ENCODE results near the gene TBC1D22A.
A peak's percentile ranks its signal among the peaks of the same experiment; 100 is the strongest.

TBC1D22A gene

DNA sequence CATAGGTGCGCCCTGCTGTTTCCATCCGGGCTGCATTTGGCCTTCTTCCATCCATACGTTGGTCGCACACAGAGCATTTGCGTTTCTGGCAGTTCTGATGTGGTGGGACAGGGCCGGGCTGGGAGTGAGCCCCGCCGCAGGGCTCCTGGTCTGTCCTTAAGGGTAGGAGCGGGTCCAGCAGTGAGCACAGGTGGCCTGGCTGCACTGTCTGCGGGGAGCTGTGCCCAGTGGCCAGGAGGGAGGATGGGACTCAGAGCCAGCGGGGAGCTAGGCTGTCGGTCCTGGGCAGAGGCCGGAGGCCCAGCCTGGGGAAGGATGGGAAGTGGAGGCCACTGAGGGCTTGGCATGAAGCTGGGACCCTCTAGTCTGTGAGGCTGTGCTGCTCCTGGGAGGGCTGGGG is 385.1 kb downstream of the TBC1D22A start:
- no peak for DNase-seq

DNA sequence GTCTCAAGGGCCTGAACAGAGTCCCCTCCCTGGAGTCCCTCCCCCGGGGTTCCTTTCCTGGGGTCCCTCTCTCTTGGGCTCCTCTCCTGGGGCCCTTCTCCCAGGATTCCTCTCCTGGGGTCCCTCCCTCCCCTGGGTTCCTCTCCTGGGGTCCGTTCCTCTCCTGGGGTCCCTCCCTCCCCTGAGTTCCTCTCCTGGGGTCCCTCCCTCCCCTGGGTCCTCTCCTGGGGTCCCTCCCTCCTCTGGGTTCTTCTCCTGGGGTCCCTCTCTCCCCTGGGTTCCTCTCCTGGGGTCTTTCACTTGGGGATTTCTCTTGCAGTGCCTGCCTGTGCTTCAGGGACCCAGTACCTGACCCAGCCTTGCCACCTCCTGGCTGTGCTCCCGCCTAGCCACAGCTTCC is 386.1 kb downstream of the TBC1D22A start:
- DNase-seq: no peak

DNA sequence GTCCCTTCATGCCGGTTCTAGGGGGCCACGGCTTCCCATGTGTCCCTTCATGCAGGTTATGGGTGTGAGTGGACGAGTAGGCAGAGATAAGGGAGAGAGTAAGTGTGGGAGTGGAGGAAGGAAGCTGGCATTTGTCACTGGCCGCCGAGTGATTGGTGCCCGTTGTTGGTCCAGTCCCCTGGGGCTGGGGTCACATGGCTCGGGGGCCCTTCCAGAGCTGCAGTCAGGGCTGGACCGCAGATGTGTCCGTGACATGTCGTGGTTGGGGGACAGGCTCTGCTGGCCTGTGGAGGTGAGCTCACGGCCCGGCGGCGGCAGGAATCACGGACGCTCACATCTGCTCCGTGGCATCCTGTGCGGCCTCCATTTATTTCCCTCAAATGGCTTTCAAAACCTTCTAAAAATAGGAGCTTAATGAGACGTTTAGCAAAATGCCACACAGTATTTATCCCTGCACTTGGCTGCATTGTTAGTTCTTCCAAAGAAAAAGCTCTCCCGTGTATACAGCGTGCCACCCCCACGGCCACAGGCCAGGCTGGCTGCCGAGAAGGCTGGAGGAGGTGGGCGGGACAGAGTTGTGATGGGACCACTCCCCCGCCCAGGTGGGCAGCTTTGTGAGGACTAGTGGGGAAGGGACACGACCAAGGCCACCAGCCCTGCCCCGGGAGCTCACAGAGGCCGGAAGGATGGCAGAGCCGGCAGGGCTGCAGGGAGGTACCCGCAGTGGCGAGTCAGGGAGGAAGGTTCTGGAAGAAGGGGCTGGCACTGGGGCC is 386.7 kb downstream of the TBC1D22A start:
- DNase-seq: no peak

DNA sequence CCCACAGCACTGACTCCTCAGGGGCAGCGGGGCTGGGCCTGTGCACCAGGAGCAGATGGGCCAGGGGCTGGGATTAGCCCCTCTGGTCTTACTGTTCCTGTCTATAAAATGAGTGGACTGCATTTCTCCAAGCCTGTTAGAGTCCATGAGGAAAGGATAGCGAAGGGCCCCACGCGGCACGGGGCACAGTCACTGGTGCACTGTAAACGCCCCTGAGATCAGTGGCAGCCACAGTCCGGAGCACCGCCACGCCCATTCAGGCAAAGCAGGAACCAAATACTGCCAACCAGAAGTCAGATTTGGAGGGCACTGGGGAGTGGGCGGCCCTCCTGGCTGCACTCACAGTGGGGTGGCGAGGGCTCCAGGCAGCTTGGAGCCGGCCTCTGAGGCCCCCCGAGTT is 387.5 kb downstream of the TBC1D22A start:
- DNase-seq: no peak

DNA sequence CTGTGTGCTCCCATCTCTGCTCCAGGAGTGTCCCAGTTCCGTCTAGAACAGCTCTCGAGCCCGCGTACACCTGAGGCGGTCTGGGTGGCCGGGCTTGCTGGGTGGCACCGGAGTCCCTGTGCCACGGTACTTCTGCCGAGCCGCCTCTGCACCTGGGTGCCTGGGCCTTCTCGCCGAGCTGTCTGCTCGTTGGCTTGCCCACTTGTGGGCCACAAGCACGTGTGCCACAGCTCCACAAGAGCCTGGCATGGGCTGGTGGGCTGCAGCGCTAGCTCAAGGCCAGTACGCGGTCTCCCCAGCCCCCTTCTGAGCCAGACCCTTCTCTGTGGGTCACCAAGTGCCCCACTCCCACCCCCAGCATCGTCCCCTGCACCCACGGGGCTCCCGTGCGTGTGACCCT is 388.0 kb downstream of the TBC1D22A start:
- no peak for DNase-seq

DNA sequence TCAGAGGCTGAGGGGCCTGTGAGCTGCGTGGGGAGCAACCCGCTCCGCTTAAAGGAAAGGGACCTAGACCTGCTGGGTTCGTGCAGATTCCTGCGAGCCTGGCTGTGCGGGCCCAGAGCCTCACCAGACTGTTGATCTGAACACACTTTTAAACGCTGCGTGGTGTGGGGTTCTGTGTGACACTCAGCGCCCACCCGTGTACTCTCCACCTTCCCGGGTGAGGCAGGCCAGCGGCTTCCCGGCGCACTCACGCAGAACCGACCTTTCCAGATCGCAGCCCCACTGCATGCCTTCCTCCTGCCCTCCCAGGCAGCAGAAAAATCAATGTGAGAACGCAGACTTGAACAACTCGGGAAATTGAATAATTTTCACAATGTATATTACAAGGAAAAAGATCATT is 388.6 kb downstream of the TBC1D22A start:
- DNase-seq: no peak

DNA sequence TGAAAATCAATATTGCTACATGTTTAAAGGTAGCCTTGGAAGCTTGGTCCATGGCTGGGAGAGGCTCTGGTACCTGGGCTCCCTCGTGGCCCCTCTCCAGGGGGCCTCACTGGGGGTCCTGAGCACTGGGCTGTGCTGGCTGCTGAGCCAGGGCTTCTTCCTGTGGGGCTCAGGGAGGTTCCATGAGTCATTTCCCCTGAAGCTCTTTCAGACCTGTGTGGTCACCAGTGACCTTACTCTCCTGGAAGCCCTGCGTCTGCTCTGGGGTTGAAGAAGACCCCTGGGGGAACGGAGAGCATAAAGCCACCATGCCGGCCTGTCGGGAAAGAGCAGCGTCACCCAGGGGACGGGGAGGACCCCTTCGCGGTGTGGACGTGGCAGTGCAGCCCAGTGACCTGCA is 389.0 kb downstream of the TBC1D22A start:
- DNase-seq: peak; percentile 40

DNA sequence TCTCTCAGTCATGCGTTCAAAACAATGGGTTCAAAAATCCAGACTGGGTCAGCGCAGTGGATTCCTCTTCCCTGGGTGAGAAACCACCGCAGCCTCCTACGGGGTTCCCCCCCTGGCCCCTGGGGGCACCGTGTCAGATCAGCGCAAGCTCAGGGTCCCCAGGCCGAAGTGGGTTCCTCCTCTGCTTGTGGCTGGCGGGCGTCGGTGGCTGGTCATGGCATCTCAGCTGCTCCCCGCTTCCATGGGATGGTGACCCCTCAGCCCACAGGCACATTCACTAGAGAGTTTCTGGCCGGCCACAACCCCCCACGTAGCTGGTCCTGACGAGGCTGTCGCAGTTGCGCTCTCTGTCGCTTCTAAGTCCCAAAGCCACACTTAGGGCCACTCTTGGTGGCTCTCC is 389.8 kb downstream of the TBC1D22A start:
- no peak for DNase-seq

DNA sequence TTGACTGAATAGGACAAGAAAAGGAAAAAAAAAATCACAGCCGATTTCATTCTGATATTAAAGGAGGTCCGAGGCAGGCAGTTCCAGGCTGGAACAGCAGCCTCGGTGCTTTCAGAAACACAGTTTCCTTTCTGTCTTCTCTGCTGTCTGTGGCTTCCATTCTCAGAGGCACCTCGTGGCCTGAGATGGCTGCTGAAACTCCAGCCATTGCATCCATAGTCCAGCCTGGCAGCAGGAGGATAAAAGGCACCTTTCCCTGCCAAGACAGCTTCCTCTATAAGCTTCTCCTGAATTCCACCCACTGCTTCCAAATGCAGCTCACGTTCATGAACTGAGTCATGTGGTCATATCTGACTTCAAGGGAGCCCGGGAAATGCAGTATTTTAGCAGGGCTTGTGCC is 390.5 kb downstream of the TBC1D22A start:
- no peak for DNase-seq

DNA sequence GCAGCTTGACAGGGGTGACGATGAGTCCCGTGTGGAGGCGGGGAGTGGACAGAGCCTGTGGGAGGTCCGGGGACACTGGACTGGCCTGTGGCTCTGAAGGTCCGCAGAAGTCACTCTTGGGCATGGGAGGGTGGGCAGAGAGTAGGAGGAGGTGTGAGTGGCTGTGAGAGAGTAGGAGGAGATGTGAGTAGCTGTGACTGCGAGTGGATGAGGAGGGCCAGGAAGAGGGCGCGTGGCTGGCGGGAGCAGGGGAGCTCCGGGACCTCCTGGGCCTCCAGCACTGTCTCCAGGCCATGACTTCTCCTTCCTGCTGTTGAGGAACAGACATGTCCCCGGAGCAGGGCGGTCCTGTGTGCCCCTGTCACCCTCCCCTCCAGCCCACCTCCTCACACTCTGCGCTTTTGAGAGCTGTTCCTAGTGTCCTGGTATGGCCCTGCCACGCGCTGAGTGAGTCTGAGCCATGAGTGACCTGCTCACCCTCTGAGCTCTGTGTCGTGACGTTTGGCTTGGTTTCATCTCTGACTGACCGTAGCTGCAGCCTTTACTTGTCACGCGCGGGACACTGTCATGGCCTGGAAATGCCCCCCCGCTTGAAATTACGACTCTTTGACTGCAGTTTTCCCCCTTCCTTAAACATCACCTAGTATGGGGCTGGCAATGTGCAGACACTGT is 391.5 kb downstream of the TBC1D22A start:
- no peak for DNase-seq

DNA sequence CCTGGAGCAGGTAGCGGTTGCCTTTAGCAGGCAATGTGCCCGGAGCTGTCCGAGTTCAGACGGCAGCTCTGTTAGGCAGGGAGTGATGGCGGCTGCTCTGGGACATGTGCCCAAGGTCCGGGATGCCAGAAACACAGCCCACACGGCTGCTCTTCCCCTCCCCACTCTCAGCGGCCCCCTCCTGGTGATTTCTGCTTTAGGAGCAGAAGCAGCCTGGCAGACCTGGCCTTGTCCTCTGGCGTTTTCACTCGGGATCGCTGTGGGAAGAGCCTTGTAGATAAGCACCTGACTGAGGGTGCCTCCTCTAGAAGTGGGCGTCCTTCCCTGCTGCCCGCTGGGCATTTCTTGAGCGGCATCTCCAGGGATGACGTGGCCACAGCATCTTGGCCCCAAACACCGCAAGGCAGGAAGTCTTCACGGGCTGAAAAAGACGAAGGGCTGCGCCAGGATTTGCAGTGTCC is 392.2 kb downstream of the TBC1D22A start:
- peak; percentile 12 for DNase-seq

DNA sequence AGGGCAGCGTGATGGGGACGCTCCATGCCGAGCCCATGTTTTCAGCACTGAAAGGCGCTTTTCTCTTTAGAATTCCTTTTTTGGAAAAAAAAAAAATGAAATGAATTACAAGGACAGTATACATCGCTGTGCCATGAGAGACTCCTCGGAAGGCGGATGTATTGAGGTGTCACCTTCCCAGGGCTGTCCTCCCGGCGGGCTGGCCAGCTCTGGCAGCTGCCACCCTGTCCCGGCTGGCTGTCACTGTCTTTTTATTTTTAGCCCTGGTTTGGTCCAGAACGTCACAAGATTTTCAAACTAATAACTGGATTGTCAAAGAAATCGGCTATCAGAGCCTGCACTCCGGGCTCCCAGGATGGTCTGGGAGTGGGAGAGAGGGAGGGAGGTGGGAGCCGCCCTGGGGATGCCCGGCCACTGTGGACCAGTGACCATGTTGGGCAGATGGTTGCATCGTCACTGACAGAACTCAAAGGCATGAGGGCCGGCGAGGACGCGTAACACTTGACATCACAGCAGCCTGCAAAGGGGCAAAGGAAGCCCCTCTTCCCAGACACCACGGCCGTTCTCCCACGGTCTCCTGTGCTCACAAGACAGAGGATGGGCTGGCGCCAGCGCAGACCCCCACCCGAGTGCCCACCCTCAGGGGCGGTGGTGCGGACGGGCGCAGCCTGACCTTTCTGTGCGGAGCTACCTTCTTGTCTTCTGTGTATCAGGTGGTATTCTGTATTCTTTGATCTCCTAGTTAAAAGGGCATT is 392.9 kb downstream of the TBC1D22A start:
- no peak for DNase-seq

DNA sequence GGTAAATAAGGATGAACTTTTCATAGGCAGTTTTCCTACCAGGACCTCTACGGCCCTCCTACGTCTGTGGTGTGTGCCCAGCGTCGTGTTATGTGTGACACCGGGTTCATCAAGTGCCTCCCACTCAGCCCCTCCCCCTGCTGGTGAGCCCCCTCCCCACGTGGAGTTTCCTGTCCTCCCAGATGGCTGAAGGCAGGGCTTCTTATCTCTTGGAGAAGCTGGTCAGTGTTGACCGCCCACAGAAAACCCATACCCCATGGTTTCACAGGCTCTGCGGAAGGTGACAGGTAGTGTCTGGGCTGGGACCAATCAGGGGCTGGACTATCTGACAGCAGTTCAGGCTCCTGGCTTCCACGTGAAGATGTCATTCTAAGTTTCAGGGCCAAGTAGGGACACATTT is 393.5 kb downstream of the TBC1D22A start:
- no peak for DNase-seq

DNA sequence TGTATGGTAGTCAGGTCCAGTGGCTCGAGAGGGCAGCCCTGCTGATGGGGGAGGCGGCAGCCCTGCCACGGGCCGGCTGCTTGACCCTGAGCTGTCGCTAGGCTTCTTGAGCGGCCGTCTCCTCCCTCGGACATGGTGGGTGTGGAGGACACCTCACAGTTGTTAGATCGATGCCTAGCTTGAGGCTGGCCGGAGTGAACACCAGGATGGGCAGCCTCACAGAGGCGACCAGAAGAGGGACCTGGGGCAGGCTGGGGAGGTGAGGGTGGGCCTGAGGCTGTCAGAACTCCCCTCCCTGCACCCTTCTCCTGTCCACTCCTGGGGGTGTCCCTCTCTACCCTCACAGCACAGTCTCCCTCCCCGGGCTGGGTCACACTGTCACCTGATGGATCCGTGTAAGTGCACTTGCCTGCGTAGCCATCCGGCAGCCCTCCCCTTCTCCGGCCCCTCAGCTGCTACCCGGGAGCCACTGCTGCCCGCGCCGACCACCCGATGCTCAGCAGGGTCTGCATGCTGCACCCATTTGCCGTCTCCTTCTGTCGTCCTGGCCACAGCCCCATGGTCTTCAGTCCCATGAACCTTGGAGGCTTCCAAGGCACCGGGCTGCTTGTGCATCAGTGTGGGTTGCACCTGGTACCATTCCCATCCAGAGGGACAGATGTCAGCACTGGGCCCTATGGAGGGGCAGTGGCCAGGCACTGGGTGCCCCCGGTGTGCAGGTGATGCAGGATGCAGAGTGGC is 394.1 kb downstream of the TBC1D22A start:
- no peak for DNase-seq

DNA sequence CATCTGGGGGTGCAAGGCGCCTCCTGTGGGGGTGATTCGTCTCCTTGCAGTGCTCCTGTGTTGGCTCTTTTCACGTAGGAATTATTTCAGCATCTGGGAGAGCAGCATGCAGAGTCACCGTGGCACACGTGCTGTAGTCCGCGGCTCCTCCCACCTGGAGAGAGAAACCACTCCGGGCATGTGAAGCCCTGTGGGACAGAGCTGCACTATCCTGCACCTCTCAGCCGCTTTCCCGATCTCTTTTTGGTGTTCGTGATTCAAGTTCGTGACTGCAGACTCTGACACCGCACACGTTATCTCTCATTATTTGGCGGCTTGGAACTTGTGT is 394.6 kb downstream of the TBC1D22A start:
- DNase-seq: no peak

DNA sequence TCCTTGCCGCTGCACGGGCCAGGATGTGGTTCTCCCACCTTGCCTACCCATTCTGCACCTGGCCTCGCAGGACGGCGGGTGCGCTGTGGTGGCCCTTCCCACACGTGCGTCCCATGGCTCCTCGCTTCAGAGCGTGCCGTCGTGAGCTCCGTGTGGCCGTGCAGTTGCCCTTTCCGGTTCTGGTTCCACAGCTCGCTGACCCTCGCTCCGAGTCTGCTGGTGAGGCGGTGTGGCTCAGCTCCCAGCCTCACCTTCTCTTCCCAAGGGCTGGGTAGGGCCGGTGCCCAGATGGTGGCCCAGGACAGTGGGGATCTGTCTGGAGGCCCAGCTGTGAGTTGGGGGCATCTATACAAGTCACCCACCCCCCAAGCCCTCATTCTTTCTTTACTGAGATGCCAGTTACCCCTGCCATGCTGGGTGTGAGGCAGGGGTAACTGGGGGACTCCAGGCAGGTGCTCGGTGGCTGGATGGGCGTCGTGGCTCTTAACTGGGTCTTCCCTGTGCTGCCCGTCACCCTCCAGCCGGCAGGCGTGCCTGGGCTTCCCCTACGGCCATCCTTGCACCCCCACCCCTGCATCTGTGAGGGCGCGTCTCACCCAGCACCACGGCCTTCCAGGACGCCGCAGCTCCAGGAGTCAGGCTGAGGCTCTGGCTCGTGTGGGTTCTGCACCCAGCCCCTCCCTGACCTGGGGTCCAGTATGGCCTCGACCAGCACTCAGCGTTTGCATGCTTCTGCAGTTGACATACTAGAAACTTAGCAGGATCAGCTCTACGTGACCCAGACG is 395.2 kb downstream of the TBC1D22A start:
- DNase-seq: no peak

DNA sequence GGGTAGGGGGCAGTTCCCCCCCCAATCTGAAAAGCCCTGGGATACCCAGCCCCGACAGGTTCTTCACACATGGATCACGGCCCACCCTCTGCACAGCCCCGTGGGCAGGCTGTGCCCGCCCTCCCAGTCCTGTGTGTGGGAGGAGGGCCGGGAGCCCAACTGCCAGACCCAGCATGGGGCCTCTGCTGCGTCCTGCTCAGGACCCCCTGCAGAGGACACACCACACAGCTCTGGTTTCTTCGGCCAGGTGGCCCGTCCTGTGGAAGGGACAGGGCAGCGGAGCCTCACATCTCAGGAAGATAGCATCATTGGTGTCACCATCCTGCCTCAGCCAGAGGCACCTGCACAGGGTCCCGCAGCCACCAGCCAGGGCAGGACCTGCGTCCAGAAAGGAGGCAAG is 396.0 kb downstream of the TBC1D22A start:
- DNase-seq: no peak

DNA sequence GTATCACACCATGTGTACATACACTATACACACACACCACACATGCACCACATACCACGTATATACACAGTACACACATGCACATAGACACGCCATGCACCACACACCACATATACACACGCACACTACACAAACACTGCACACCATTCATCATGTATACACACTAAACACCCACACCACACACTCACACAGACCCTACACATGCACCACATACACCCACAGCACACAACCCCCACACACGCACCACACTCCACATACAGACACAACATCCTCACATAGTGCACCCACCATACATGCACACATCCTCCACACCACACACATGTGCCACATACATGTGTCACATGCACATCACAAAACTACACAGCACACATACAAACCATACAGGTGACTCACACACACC is 397.1 kb downstream of the TBC1D22A start:
- no peak for DNase-seq

DNA sequence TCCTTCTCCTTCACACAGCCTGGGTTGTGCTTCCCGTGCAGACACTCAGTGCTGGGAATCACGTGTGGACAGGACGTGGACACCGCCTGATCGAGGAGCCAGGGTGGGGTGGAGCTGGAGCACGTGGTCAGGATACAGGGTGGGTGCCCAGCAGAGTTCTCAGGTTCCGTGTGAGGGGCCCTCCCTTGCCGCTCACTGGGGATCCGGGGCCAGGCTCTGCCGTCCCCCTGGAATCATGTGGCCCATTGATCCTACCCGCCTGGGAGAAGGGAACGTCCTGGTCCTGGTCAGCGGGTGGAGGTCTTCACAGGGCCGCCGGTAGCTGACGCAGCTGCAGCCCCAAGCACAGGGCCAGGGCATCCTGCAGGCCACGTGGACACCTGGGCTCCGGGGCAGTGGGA is 397.7 kb downstream of the TBC1D22A start:
- no peak for DNase-seq

DNA sequence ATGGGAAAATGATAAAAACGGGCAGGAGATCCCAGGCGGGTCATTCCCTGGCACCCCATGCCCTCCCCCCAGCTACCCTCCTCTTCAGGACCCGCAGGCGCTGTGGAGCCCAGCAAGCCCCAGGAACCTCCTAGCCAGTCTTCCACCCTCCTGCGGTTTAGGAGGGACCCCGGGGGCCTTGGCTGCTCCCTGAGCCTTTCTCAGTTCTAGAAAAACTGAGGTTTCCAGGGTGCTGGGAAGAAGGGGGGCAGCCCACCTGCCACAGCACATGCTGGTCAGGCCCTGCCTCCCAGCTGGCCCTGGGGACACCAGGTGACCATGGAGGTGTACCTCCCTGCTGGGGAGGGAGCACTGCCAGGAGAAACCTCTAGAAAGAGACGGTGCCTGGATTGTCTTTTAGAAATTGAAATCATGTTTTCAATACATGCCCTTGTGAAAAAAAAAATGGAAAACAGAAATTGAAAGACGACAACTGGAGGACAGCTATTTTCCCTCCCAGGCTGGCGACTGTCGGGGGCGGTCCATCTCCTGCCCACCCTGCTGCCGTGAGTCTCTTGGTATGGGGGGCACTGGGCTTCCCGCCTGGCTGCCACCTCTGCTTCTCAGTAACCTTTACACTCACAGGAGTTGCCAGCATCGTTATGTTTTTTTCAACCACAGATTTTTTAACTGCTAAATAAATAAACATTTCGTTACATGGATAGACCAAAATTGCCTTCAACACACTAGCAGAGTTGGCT is 398.5 kb downstream of the TBC1D22A start:
- no peak for DNase-seq

DNA sequence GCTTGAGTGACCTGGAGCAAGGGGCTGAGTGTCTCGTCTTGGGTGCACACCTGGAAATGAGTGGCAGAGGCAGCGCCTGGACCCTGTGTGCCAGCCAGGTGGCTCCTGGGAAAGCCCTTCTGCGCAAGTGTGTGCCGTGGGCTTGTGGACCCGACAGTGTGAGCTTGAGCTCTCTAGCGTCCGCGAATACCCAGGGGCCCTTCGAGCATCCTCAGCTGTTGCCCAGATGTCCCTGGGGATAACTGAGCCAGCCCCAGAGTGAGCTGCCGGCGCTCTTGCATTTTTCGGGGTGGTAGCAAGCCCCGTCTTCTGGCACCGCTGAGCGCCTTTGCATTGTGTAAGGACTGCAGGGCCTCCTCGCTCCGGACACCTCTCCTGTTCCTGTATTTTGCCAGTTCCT is 399.2 kb downstream of the TBC1D22A start:
- DNase-seq: peak; percentile 12
